ENCODE results near the gene PARL.

Gene PARL

GRCh38 chr3:183807209-183807728 lies 77.4 kb downstream of the PARL start:
- TF ChIP-seq, protein P1, sequence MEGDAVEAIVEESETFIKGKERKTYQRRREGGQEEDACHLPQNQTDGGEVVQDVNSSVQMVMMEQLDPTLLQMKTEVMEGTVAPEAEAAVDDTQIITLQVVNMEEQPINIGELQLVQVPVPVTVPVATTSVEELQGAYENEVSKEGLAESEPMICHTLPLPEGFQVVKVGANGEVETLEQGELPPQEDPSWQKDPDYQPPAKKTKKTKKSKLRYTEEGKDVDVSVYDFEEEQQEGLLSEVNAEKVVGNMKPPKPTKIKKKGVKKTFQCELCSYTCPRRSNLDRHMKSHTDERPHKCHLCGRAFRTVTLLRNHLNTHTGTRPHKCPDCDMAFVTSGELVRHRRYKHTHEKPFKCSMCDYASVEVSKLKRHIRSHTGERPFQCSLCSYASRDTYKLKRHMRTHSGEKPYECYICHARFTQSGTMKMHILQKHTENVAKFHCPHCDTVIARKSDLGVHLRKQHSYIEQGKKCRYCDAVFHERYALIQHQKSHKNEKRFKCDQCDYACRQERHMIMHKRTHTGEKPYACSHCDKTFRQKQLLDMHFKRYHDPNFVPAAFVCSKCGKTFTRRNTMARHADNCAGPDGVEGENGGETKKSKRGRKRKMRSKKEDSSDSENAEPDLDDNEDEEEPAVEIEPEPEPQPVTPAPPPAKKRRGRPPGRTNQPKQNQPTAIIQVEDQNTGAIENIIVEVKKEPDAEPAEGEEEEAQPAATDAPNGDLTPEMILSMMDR (IDR thresholded peaks at IDR 0.05) = no peak
- no peak for TF ChIP-seq ZFX (IDR thresholded peaks at IDR 0.05; ENCODE audit: borderline replicate concordance)
- no peak overlapping the region for H3K27ac ChIP-seq

DNA sequence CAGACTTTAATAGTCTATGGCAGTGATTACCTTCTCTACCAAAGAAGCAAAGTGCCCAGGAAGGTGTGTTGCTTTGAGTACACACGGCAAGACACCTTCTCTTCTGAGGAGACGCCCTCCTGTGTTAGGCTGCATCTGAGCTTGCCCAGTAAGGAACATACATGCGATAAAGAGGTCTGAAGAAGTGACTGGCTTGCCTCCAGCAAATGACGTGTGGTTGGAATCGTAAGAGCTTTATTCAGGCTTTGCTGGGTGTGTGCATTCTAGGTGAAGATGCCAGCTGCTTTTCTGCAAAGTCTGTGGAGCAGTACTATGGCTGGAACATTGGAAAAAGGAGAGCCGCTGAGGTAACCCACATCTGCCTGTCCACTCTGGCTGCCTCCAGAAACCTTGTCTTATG lies 81.7 kb downstream of the PARL start:
- no peak for TF ChIP-seq ZFX (IDR thresholded peaks at IDR 0.05; ENCODE audit: borderline replicate concordance)
- TF ChIP-seq, protein P1 (IDR thresholded peaks at IDR 0.05) = no peak
- no peak overlapping the region for H3K27ac ChIP-seq

DNA sequence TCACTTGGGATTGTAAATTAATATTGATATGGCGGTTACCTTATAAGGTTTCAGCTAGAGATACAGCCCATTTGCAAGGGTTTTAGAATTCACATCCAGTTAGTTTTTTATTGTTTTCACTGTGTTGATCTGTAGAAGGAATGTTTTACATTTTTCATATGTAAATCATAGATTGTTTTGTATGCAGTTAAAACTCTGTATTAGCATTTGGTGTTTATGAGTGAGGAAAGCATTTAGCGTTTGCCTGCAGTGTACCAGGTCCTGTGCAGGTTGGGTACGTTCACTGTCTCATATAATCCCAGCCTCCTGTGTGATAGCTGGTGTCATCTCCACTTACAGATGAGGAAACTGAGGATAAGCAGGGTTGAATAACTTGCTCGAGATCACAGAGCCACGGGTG lies 83.1 kb downstream of the PARL start:
- H3K27ac ChIP-seq = no peak overlapping the region
- TF ChIP-seq, protein P1 (IDR thresholded peaks at IDR 0.05) = no peak
- TF ChIP-seq ZFX (IDR thresholded peaks at IDR 0.05; ENCODE audit: borderline replicate concordance) = no peak

DNA sequence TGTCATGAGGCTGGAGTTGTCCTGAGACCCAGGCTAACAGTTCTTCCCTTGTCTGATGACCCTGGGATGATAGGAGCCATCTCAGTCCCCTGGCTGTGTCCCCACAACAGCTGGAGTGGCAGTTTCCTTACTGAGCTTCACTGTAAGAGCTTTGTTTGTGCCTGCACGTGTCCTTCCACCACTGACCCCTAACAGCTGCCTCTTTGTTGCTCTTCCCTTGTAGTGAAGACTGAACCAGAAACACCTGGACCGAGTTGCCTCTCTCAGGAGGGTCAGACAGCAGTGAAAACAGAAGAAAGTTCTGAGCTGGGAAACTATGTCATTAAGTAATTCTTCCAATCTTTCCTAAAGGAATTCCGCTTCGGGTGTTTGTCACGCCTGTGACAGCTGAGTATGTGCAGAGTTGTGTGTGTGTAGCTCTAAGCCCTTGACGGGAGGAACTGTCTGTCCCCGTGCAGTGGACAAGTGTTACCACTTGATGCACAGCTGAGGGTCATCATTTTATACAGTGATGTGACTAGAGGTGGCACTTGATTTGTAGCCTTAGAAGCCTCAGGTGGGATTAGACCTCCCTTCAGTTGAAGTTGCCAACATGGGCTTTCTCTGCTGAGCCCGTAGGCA lies 84.3 kb downstream of the PARL start:
- TF ChIP-seq ZFX (IDR thresholded peaks at IDR 0.05; ENCODE audit: borderline replicate concordance) = no peak
- TF ChIP-seq, protein P1 (IDR thresholded peaks at IDR 0.05) = no peak
- no peak overlapping the region for H3K27ac ChIP-seq

- no peak for TF ChIP-seq ZFX (IDR thresholded peaks at IDR 0.05; ENCODE audit: borderline replicate concordance)
- TF ChIP-seq, protein P1 (IDR thresholded peaks at IDR 0.05) = no peak
- no peak overlapping the region for H3K27ac ChIP-seq
These were observed 85.2 kb downstream of the PARL start for GRCh38 chr3:183799461-183799860.

DNA sequence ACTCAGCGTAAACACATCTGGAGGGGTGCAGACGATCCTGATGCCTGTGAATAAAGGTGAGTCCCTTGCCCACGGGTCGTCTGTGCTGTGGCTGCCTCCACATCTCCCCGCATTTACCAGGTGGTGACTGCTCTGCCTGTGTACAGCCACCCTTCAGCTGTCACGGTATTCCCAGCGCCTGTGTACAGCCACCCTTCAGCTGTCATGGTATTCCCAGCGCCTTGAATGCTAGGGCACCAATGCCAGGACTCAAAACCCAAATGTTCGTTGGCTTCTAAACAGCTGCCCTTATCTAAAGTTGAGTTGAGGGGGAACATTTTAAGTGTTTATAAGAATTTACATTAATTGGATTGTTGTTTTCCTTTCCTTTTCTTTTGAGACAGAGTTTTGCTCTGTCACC lies 86.7 kb downstream of the PARL start:
- H3K27ac ChIP-seq = no peak overlapping the region
- TF ChIP-seq, protein P1 (IDR thresholded peaks at IDR 0.05) = no peak
- TF ChIP-seq ZFX (IDR thresholded peaks at IDR 0.05; ENCODE audit: borderline replicate concordance) = no peak

GRCh38 chr3:183796372-183796771 lies 88.3 kb downstream of the PARL start:
- no peak overlapping the region for H3K27ac ChIP-seq
- TF ChIP-seq ZFX (IDR thresholded peaks at IDR 0.05; ENCODE audit: borderline replicate concordance) = no peak
- TF ChIP-seq, protein P1 (IDR thresholded peaks at IDR 0.05) = no peak
